Measurements from ENCODE around the gene SRPK2.

DNA sequence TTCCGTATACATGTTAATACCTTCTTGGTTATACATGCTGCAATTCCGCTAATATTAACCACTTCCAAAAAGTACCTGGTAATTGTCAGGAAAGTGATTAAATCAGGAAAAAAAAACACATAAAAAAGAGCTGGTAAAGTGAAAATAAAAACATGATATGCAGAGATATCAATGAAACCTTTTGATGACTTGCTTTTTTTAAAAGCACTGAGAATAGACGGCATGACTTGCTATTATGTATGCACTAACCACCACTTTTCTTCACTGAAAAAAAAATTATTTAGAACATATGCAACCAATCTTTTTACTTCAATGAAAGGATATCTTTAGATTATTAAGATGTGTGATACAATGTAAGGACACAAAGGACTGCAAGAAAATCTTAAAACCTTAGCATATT is 211.7 kb downstream of the SRPK2 start:
- TF ChIP-seq, protein P1, sequence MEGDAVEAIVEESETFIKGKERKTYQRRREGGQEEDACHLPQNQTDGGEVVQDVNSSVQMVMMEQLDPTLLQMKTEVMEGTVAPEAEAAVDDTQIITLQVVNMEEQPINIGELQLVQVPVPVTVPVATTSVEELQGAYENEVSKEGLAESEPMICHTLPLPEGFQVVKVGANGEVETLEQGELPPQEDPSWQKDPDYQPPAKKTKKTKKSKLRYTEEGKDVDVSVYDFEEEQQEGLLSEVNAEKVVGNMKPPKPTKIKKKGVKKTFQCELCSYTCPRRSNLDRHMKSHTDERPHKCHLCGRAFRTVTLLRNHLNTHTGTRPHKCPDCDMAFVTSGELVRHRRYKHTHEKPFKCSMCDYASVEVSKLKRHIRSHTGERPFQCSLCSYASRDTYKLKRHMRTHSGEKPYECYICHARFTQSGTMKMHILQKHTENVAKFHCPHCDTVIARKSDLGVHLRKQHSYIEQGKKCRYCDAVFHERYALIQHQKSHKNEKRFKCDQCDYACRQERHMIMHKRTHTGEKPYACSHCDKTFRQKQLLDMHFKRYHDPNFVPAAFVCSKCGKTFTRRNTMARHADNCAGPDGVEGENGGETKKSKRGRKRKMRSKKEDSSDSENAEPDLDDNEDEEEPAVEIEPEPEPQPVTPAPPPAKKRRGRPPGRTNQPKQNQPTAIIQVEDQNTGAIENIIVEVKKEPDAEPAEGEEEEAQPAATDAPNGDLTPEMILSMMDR (IDR thresholded peaks at IDR 0.05), result no peak
- TF ChIP-seq POLR2A (IDR thresholded peaks at IDR 0.05) (no peak), POLR2AphosphoS5 (IDR thresholded peaks at IDR 0.05) (no peak)

Measured in prostate gland (tissue), 2 donors.